Muscle of leg (tissue), 11 donors: ENCODE results near the gene MAPKAPK2. TPM values are rescaled to one million over a fixed set of nuclear protein-coding genes. Genes with fewer than 3 reads are reported as not detected.

Experiments used
- DNase-seq: peaks from one replicate; pipeline ENCODE4 v3.0.0; 2013
- H3K27ac ChIP-seq: one replicate; pipeline ENCODE4 v1.5.1; 2013; ENCODE audit warnings: mild to moderate bottlenecking, low read length, control low read depth
- H3K27me3 ChIP-seq: one replicate; pipeline ENCODE4 v1.6.1; 2013; ENCODE audit warnings: low read length; ENCODE audit not compliant: control insufficient read depth, insufficient read depth
- H3K36me3 ChIP-seq: one replicate; pipeline ENCODE4 v1.6.1; 2013; ENCODE audit warnings: low read length; ENCODE audit not compliant: control insufficient read depth, insufficient read depth
- H3K4me1 ChIP-seq: one replicate; pipeline ENCODE4 v1.6.1; 2013; ENCODE audit warnings: low read length; ENCODE audit not compliant: control insufficient read depth, insufficient read depth
- H3K4me3 ChIP-seq: one replicate; pipeline ENCODE4 v1.5.1; 2013; ENCODE audit warnings: low read length, control low read depth
- H3K9me3 ChIP-seq: replicated peaks from 2 replicates; pipeline ENCODE4 v1.6.1; 2013; ENCODE audit warnings: low read depth, low read length; ENCODE audit not compliant: control insufficient read depth
- WGBS: methylation state at CpG from one replicate; pipeline ENCODE4 v1.1.5; 2013; ENCODE audit warnings: missing lambda C conversion rate; ENCODE audit not compliant: insufficient coverage; 5-methylcytosine and 5-hydroxymethylcytosine counted together
- polyA plus RNA-seq, 8 donors: library from polyadenylated mRNA; unstranded; fragments of 120-200 nt; gene quantifications; one replicate each; pipeline versions ENCODE4 v1.2.1 to v1.2.3, GENCODE V29; 2013; ENCODE audit warnings: inconsistent platforms in 1 of 8, low replicate concordance in 1 of 8; ENCODE audit not compliant: insufficient read length in 8 of 8, insufficient read depth in 1 of 8
- total RNA-seq: library from RNA; stranded (reverse); fragments of 120-200 nt; gene quantifications from one replicate; pipeline ENCODE4 v1.2.4, GENCODE V29; 2013

Gene MAPKAPK2
- total and polyA plus RNA-seq, 9 donors, result 39.7 to 76.6 (median 70.0) TPM

DNA sequence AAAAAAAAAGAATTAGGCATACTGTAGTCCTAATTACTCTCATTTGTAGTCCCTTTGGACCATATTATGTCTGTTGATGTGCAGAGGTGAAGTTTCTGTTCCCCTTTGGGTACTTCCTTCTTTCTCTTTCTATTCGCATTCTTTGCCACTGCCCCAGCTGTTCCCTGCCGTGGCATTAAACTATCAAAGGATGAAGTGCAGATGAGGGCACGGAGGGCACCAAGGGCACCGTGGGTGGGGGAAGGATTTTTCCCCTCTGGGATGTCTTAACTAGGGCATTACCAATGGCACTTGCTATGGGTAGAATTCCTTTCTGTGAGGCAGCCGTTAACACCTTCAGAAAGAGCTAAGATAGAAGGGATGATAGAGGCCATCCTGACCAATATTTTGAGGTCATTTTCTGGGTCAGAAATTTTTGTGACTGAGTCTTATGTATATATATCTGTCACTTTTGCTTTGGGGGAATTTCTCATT, 4.9 kb upstream of the MAPKAPK2 start:
- Histone ChIP-seq H3K4me3 (no peak overlapping the region), H3K27me3 (peaks cover 11% of the 10 kb centered on the region), H3K4me1 (peaks cover 12% of the 10 kb centered on the region), H3K36me3 (no peaks in the 10 kb centered on the region), H3K27ac (no peak overlapping the region), H3K9me3 (no peaks in the 10 kb centered on the region)
- peak; percentile 59 for DNase-seq
- WGBS, result 22% methylated on average over 2 of the region's 5 CpGs

DNA sequence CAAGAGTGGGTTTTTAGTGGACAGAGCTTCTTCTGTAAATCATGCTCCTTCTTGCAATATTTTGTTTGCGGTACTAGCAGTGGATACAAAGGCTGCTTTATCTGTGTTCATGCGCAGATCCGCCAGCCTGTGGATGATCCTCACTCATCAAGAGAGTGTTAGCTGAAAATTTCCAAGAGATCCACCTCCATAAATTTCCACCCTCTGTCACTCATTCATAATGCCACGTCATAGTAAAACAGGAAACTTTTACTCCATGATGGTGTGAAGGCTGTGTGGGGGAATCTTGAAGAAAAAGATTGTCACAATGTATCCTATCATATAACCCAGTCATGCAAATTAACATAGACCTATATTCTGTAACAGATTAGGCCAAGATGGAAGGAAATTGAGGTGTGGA, 4.4 kb upstream of the MAPKAPK2 start:
- Histone ChIP-seq H3K4me1 (peaks cover 8% of the 10 kb centered on the region), H3K27me3 (peaks cover 11% of the 10 kb centered on the region), H3K9me3 (no peaks in the 10 kb centered on the region), H3K36me3 (no peaks in the 10 kb centered on the region), H3K27ac (no peak overlapping the region), H3K4me3 (no peak overlapping the region)
- DNase-seq, result no peak
- WGBS, result 95% methylated on average over 3 of the region's 4 CpGs

DNA sequence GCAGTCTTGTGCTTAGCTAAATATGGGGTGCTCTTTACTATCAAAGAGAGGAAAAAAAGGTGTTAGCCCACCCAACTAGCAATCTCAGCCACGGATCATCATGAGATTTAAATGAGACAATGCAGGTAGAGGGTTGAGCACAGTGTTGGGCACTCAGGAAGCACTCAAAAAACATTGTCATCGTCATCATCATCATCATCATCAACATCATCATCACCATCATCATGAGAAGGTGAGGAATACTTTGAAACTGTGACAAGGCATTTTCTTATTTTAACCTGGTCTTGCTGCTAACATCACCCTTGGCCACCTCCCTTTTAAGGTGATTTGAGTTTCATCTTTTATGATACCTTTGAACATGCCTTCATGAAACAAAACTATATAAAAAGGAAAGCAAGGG, 3.3 kb upstream of the MAPKAPK2 start:
- H3K9me3 ChIP-seq, result no peaks in the 10 kb centered on the region
- DNase-seq, result no peak
- no CpG with 5 or more reads among the region's 2 CpGs for WGBS
- no peak overlapping the region for H3K27ac ChIP-seq
- no peak overlapping the region for H3K4me3 ChIP-seq
- no peaks in the 10 kb centered on the region for H3K36me3 ChIP-seq
- H3K27me3 ChIP-seq, result peaks cover 11% of the 10 kb centered on the region
- H3K4me1 ChIP-seq, result peaks cover 5% of the 10 kb centered on the region

DNA sequence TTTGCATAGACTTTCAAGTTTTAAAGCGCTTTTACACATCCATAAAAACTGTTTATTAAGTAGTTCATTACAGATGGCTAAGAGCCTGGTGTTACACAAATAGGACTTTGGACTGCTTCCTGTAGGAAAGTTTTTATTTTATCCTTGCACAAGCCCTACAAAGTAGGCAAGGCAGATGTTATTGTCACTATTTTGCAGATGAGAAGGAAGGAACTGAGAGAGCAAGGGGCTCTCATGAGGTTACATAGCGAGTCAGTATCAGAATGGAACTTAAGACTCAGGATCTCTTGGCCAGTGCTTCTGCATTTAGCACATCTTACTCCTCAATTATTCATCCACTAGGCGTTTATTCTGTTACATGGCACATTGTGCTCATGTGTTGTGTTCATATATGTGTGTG, 2.6 kb upstream of the MAPKAPK2 start:
- Histone ChIP-seq H3K4me3 (no peak overlapping the region), H3K4me1 (peaks cover 8% of the 10 kb centered on the region), H3K27ac (no peak overlapping the region), H3K36me3 (no peaks in the 10 kb centered on the region), H3K9me3 (no peaks in the 10 kb centered on the region), H3K27me3 (peaks cover 11% of the 10 kb centered on the region)
- DNase-seq, result no peak
- WGBS, result no CpG with 5 or more reads among the region's 3 CpGs

DNA sequence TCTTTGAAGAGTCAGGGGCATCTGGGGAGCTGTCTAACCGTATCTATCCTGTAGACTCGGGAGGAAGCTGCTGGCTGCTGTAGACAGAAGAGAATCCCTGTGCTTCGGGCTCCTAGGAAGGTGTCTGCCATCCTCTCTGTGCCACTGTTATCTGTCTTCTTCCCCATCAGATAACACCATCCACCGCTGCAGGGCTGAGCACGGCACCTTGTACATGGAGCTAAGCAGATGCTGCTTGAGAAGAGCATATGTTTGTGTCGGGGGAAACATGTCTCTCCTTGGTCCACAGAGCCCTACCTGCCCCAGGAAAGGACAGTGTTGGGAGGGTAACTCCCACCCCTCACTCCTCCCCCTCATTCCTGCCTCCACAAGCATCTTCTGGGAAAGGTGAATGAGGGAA, 1.4 kb upstream of the MAPKAPK2 start:
- Histone ChIP-seq H3K27ac (no peak overlapping the region), H3K9me3 (no peaks in the 10 kb centered on the region), H3K36me3 (no peaks in the 10 kb centered on the region), H3K4me1 (peaks cover 20% of the 10 kb centered on the region), H3K27me3 (peaks cover 11% of the 10 kb centered on the region), H3K4me3 (no peak overlapping the region)
- WGBS, result no CpG with 5 or more reads among the region's 6 CpGs
- no peak for DNase-seq

DNA sequence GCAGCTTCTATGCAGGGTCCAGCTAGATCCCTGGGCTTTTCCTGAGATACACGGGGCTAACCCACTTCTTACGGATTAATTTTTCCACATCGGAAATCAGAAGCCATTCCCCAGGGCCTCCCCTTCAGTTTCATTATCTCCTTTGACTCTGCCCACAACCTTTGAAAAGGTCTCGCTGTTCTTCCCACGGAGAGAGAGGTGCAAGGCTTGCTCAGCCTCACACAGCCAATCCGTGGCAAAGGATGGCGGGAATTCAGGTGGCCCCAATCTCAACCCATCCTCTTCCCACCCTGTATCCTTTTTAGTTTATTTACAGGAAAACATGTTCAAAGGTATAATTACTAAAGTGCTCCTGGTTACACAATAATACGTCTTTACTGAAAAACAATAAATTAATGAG, 702 bp upstream of the MAPKAPK2 start:
- Histone ChIP-seq H3K4me1 (peaks cover 22% of the 10 kb centered on the region), H3K27ac (no peak overlapping the region), H3K9me3 (no peaks in the 10 kb centered on the region), H3K4me3 (no peak overlapping the region), H3K36me3 (peaks cover under 1% of the 10 kb centered on the region), H3K27me3 (peaks cover 11% of the 10 kb centered on the region)
- 75% methylated on average over 3 of the region's 8 CpGs for WGBS
- DNase-seq, result no peak

DNA sequence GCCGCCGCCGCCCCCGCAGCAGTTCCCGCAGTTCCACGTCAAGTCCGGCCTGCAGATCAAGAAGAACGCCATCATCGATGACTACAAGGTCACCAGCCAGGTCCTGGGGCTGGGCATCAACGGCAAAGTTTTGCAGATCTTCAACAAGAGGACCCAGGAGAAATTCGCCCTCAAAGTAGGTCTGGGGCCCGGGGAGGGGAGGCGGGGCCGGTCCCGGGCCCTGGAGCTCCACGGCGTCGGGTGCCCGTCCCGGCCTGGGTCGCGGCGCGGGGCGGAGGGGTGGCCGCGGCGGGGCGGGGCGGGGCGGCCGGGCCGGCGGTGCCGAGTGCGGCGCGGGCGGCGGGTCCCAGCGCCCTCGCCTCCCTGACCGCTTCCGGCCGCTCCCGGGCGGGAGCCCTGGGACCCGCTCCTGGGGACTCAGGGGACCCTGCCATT, 646 bp downstream of the MAPKAPK2 start:
- peak; percentile 64 for DNase-seq
- Histone ChIP-seq H3K27ac (peak overlapping the region; percentile 97), H3K4me3 (peak overlapping the region; percentile 76), H3K9me3 (no peaks in the 10 kb centered on the region), H3K4me1 (peaks cover 31% of the 10 kb centered on the region), H3K27me3 (peaks cover 11% of the 10 kb centered on the region), H3K36me3 (peaks cover 3% of the 10 kb centered on the region)
- WGBS, result under 1% methylated on average over 43 of the region's 48 CpGs

DNA sequence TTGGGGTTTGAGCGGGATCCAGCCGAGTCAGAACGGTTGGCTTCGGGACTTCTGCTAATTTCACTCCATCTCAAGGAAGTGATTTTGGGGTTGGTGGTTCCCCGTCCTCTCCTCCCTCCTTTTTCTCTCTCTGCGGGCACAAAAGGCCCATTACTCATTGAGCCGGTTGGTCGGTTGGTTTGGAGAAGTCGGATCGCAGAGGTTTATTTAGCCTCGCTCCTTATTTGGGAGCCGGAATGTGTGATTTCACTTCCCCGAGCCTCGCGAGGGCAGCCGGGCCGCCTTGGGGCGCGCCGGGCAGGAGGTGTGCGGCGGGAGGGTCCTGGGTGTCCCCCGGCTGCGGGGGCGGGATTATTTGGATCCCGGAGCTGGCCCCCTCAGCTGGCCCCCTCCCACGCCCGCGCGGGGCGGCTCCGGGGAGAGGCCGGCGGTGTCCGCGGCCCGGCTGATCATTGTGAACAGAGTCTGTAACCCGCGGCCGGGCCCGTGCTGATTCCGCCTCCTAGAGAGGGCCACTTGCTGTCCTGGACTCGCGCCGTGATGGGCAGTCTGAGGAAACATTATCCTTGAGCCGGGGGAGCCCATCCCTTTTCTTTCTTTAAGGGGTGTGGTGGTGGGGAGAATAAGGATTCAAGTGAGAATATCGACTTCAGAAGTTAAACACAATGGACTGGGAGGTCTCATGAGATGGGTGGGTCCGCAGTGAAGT, 1.2 kb downstream of the MAPKAPK2 start:
- peak overlapping the region; percentile 97 for H3K27ac ChIP-seq
- H3K9me3 ChIP-seq, result no peaks in the 10 kb centered on the region
- WGBS, result under 1% methylated on average over 38 of the region's 48 CpGs
- H3K4me3 ChIP-seq, result peak overlapping the region; percentile 76
- DNase-seq, result peak; percentile 80
- H3K27me3 ChIP-seq, result peaks cover 11% of the 10 kb centered on the region
- H3K36me3 ChIP-seq, result peaks cover 3% of the 10 kb centered on the region
- H3K4me1 ChIP-seq, result peaks cover 37% of the 10 kb centered on the region

DNA sequence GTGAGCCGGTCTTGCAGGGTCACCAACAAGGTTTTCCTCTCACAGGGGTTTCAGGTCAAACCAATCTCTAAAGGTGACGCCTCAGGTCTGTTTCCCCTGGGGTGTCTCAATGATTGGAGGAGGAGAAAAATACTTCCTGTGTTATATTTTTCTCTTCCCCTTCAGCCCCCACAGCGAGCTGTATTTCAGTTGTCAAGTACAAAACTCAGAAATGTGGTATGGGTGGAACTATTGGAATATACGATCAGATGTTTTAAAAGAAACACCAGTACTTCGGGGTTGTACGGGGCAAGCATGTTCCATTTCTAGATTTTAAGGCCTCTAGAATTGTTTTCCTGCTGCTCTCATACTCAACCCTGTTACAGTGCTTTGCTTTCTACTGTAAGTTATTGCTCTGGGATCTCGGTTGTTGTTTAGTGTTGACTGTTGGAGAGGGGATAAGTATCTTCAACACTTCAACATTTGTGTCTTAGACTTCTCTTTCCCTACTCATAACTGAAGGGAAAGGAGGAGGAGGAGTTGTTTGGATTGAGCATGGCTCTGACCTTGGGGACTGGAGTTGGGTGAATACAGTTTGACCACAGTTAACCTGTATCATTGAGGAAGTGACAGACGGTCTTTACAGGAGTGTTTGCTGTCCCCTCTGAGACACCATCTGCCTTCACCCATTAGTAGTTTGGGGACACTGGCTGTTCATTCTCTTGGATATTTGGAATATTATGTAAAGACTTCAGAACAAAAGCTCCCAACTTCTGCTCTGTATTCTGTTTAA, 2.0 kb downstream of the MAPKAPK2 start:
- H3K36me3 ChIP-seq, result peaks cover 3% of the 10 kb centered on the region
- peak overlapping the region; percentile 97 for H3K27ac ChIP-seq
- no peak for DNase-seq
- WGBS, result 0% methylated on average over 3 of the region's 8 CpGs
- no peaks in the 10 kb centered on the region for H3K9me3 ChIP-seq
- peaks cover 42% of the 10 kb centered on the region for H3K4me1 ChIP-seq
- H3K4me3 ChIP-seq, result peak overlapping the region; percentile 76
- peaks cover 11% of the 10 kb centered on the region for H3K27me3 ChIP-seq

DNA sequence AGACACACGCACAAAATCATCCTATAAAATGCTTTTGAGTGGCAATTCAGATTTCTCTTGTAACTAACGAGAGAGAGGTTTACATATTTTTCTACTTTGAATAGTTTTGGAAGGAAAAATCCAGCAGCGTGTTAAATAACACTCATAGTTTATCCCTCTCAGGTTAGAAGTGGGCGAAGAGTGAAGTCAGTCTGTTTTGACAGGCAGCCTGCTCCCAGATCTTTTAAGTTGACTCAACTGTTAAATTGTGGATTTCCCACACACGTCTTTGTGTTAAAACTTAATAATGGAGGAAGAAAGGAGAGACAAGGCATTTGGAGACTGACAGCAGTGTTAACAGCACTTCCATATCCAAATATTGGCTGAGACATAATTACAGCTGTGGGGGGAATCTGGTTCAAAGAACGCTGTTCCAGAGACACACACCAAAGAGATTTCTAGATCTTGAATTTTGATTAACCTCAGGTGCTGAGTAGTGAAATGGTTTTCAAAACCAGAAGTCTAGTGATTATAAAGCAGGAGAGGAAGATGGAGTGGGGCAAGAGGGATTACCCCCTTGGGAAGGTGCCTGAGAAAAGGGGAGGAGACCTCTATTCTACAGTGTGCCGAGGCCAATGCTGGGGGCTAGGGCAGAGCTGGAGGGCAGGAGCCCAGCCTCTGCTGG, 2.7 kb downstream of the MAPKAPK2 start:
- H3K36me3 ChIP-seq, result peaks cover 3% of the 10 kb centered on the region
- H3K27me3 ChIP-seq, result peaks cover 11% of the 10 kb centered on the region
- no peak overlapping the region for H3K27ac ChIP-seq
- no peak overlapping the region for H3K4me3 ChIP-seq
- 33% methylated on average over 1 of the region's 7 CpGs for WGBS
- no peaks in the 10 kb centered on the region for H3K9me3 ChIP-seq
- DNase-seq, result no peak
- peaks cover 49% of the 10 kb centered on the region for H3K4me1 ChIP-seq
